ENCODE measurements around the gene DIPK2B.

Gene DIPK2B

DNA sequence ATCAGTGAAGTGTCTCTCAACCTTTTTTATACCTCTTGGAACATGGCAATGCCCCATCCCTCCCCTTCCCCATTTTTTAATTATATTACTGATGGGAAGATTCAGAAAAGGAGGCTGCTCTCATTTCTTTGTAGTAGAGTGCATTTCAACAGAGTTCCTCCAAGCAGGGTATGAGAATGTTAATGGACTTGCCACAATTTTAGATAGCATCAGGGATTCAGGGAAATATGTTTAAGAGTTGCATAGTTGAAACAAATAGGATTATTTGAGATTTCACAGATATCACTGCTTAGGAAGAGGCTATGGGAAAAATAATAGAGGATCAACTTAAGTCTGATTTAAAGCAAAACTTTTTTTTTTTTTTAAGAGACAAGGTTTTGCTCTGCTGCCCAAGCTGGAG, 46.2 kb downstream of the DIPK2B start:
- no peak for DNase-seq

DNA sequence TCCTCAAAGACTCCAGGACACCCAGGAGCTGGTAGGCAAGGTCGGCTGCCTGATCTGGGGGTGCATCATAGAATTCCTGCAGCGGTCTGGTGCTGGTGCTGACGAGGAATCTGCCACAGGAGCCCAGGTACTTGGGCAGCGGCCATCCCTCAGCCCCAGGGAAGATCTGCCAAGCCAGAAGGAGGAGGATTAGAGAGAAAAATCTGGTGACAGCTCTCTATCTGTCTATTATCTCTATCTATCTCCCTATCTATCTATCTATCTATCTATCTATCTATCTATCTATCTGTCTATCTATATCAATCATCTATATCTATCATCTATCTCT, 46.7 kb downstream of the DIPK2B start:
- no peak for DNase-seq
